ENCODE results near the gene KCNN3.

KCNN3 gene

DNA sequence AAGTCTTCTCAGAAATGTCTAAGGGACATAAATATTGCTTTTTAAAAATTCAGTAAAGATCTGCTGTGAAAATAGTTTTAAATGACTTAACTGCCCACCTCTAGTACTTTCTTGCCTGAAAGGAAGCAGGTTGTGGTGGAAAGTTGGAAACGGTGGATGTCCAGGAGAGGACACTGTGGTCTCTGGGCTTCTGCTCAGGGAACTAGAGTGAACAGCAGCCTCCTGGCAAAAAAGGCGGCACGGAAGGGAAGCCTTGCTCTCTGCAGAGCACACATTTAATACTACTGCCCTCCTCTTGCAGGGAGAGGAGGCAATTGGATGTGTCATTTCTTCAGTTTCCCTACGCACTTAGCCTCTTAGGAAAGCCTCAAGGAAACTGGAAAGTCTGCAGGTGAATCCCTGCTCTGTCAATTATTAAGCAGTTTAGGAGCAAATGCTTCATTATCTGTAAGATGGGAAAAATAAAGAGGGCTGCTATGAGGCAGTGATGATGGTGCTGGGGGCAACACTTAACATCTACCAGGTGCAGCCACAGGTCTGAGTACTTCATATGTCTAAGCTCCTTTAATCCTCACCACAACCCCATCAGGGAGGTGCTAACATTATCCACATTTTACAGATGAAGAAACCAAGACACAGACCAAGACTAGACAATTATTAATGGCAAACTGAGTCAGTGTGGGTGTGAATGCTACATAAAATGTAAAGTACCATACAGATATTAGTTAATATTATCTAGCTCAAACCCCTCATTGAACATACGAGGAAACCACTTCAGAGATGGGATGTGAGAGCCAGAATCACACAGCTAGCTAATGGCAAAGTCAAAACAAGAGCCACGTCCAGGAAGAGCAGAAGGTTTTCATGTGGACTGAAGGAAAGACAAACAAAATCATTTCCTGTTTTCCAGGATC, 153.2 kb downstream of the KCNN3 start:
- in situ Hi-C loops (cut with HindIII; ENCODE audit: low sequenced_read_pairs): no loop called here

GRCh38 chr1:154716011-154716410, 154.1 kb downstream of the KCNN3 start:
- no peak overlapping the region for H3K4me3 ChIP-seq (ENCODE audit: low read depth, low read length)
- no peak for DNase-seq (ENCODE audit: low read depth, low spot score)
- TF ChIP-seq, protein P1, sequence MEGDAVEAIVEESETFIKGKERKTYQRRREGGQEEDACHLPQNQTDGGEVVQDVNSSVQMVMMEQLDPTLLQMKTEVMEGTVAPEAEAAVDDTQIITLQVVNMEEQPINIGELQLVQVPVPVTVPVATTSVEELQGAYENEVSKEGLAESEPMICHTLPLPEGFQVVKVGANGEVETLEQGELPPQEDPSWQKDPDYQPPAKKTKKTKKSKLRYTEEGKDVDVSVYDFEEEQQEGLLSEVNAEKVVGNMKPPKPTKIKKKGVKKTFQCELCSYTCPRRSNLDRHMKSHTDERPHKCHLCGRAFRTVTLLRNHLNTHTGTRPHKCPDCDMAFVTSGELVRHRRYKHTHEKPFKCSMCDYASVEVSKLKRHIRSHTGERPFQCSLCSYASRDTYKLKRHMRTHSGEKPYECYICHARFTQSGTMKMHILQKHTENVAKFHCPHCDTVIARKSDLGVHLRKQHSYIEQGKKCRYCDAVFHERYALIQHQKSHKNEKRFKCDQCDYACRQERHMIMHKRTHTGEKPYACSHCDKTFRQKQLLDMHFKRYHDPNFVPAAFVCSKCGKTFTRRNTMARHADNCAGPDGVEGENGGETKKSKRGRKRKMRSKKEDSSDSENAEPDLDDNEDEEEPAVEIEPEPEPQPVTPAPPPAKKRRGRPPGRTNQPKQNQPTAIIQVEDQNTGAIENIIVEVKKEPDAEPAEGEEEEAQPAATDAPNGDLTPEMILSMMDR (IDR thresholded peaks at IDR 0.05; ENCODE audit: low read depth, low read length): no peak
- in situ Hi-C loops (cut with HindIII; ENCODE audit: low sequenced_read_pairs): no loop called here

More for the DNA sequence above, 153.2 kb downstream of the KCNN3 start:
- H3K4me3 ChIP-seq (ENCODE audit: low read depth, low read length): no peak overlapping the region
- DNase-seq (ENCODE audit: low read depth, low spot score): no peak
- TF ChIP-seq, protein P1 (IDR thresholded peaks at IDR 0.05; ENCODE audit: low read depth, low read length): no peak

GRCh38 chr1:154715385-154715784, 154.7 kb downstream of the KCNN3 start:
- DNase-seq (ENCODE audit: low read depth, low spot score): no peak
- in situ Hi-C loops (cut with HindIII; ENCODE audit: low sequenced_read_pairs): no loop called here
- no peak overlapping the region for H3K4me3 ChIP-seq (ENCODE audit: low read depth, low read length)
- TF ChIP-seq, protein P1 (IDR thresholded peaks at IDR 0.05; ENCODE audit: low read depth, low read length): no peak

DNA sequence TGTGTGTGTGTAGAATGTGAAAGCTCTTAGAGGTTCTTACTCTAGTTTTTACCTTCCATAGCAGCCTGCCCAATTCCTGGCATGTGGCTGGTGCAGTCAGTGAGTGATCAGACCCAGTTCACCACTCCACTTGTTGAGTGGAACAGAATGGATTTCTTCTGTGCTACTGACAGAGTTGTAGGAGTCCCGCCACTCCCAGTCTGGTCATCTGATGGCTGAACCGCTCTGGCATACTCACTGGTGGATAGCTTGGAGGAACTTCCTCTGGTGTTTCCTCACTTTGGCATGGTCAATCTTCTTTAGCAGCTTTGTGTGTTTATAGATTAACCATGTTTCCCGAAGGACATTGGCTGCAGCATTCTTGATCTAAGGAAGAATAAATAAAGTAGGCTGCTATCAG, 155.4 kb downstream of the KCNN3 start:
- in situ Hi-C loops (cut with HindIII; ENCODE audit: low sequenced_read_pairs): no loop called here
- TF ChIP-seq, protein P1 (IDR thresholded peaks at IDR 0.05; ENCODE audit: low read depth, low read length): no peak
- peak; percentile 14 for DNase-seq (ENCODE audit: low read depth, low spot score)
- no peak overlapping the region for H3K4me3 ChIP-seq (ENCODE audit: low read depth, low read length)

GRCh38 chr1:154714052-154714623, 155.9 kb downstream of the KCNN3 start:
- TF ChIP-seq, protein P1 (IDR thresholded peaks at IDR 0.05; ENCODE audit: low read depth, low read length): no peak
- DNase-seq (ENCODE audit: low read depth, low spot score): no peak
- in situ Hi-C loops (cut with HindIII; ENCODE audit: low sequenced_read_pairs): no loop called here
- no peak overlapping the region for H3K4me3 ChIP-seq (ENCODE audit: low read depth, low read length)

DNA sequence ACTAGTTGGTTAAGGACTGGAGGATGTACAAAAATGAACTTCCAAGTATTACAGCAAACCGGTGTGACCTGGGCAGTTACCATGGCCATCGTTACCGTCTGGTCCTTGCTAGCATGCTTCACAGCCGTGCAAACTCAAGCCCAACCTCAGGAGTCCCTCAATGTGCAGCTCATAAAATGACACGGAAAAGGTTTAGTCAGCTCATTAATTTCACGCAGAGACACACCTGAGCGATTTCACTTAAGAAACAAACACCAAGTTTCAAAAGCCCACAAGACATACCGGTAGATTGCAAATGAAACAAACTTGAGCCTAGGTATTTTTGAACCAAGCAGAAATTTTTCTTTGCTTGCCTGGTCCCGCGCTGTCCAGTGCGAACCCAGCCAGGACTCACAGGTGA, 157.1 kb downstream of the KCNN3 start:
- DNase-seq (ENCODE audit: low read depth, low spot score): no peak
- in situ Hi-C loops (cut with HindIII; ENCODE audit: low sequenced_read_pairs): no loop called here
- H3K4me3 ChIP-seq (ENCODE audit: low read depth, low read length): no peak overlapping the region
- TF ChIP-seq, protein P1 (IDR thresholded peaks at IDR 0.05; ENCODE audit: low read depth, low read length): no peak
